HCT116 (cell line): ENCODE results near the gene CYP2U1. TPM values are rescaled to one million over a fixed set of nuclear protein-coding genes. Genes with fewer than 3 reads are reported as not detected.

Experiments
- ATAC-seq: fragments of 200-7000 bp; cut with Tn5 transposase; 2 replicates; pipeline ENCODE4 v1.9.1; 2020; ENCODE audit warnings: mild to moderate bottlenecking, moderate library complexity
- BruUV-seq: library from RNA; stranded (reverse); fragments of 400-500 nt; replicated peaks from 2 replicates; lab custom pipeline; 2021; lab: Mats Ljungman, UMichigan
- CTCF ChIA-PET: fragments of 300-600 bp; sonication (Branson Sonifier 250); formaldehyde crosslinking; loops from one replicate; lab custom pipeline; 2021; ENCODE audit warnings: antibody characterized with exemption; lab: Charles Lee
- POLR2A ChIA-PET: fragments of 300-600, 350-600 bp; sonication (Branson Sonifier 250); formaldehyde crosslinking; loops from one replicate; lab custom pipeline; 2021; ENCODE audit warnings: antibody characterized with exemption; lab: Charles Lee
- RAD21 ChIA-PET, 2 experiments: fragments of 300-600 bp; sonication (Branson Sonifier 250); formaldehyde crosslinking; loops; one replicate each; lab custom pipeline; 2023; ENCODE audit warnings: low total read pairs in 2 of 2; ENCODE audit not compliant: uncharacterized antibody in 2 of 2, unreplicated experiment in 2 of 2, low non-redundant PET in 1 of 2; lab: Charles Lee
- DNase-seq: peaks from one replicate; pipeline ENCODE4 v3.0.0-alpha.2; 2010; ENCODE audit warnings: low read depth, low spot score
- H2AFZ ChIP-seq: fragments of 200-600 bp; shearing (Covaris generic), sonication (generic); 2 replicates; pipeline ENCODE4 v1.6.1; 2017; ENCODE audit warnings: low read depth, mixed run types, mixed read lengths, antibody characterized with exemption, low read length; ENCODE audit not compliant: poor library complexity, severe bottlenecking
- H3K27ac ChIP-seq: 2 replicates; pipeline ENCODE4 v1.5.1; 2012; ENCODE audit warnings: low read depth, low read length
- H3K27me3 ChIP-seq: fragments of 200-600 bp; sonication (generic); 2 replicates; pipeline ENCODE4 v1.6.1; 2016; ENCODE audit warnings: mixed run types, low read length, mixed read lengths; ENCODE audit not compliant: insufficient read depth
- H3K36me3 ChIP-seq, 2 experiments: fragments of 200-500 bp in 1 of 2; fragments of 200-600 bp in 1 of 2; sonication (Bioruptor generic) in 1 of 2; sonication (generic) in 1 of 2; 2 replicates each; pipeline versions ENCODE4 v1.5.1 to v1.6.1; 2014 to 2016; ENCODE audit warnings: low read length in 2 of 2, inconsistent platforms in 1 of 2, mixed read lengths in 1 of 2, mixed run types in 1 of 2; ENCODE audit not compliant: insufficient read depth in 2 of 2, control insufficient read depth in 1 of 2
- H3K4me1 ChIP-seq, 2 experiments: fragments of 200-600 bp in 1 of 2; sonication (generic) in 1 of 2; 2 replicates each; pipeline versions ENCODE4 v1.5.1 to v1.6.1; 2012 to 2017; ENCODE audit warnings: low read length in 2 of 2, inconsistent platforms in 1 of 2, mild to moderate bottlenecking in 1 of 2, mixed read lengths in 1 of 2, mixed run types in 1 of 2, moderate library complexity in 1 of 2; ENCODE audit not compliant: insufficient read depth in 2 of 2, control insufficient read depth in 1 of 2
- H3K4me2 ChIP-seq: fragments of 200-600 bp; sonication (generic); 2 replicates; pipeline ENCODE4 v1.6.1; 2017; ENCODE audit warnings: mixed run types, low read length, mixed read lengths
- H3K4me3 ChIP-seq, 2 experiments: fragments of 200-600 bp in 1 of 2; sonication (generic) in 1 of 2; replicated peaks in 1 of 2; 2 replicates each; pipeline ENCODE4 v1.5.1; 2011 to 2016; ENCODE audit warnings: low read length in 2 of 2, control low read depth in 1 of 2, low read depth in 1 of 2, mild to moderate bottlenecking in 1 of 2, mixed read lengths in 1 of 2, mixed run types in 1 of 2
- H3K79me2 ChIP-seq: fragments of 200-600 bp; sonication (generic); 2 replicates; pipeline ENCODE4 v1.6.1; 2017; ENCODE audit warnings: mild to moderate bottlenecking, mixed run types, low read length, moderate library complexity, mixed read lengths; ENCODE audit not compliant: insufficient read depth
- H3K9ac ChIP-seq: fragments of 200-600 bp; sonication (generic); 2 replicates; pipeline ENCODE4 v1.6.1; 2016; ENCODE audit warnings: low read length, mixed read lengths
- H3K9me2 ChIP-seq: fragments of 200-600 bp; sonication (generic), shearing (Covaris generic); 2 replicates; pipeline ENCODE4 v1.6.1; 2017; ENCODE audit warnings: mixed run types, mild to moderate bottlenecking, moderate library complexity; ENCODE audit not compliant: insufficient read depth
- H3K9me3 ChIP-seq, 2 experiments: fragments of 200-500 bp in 1 of 2; fragments of 200-600 bp in 1 of 2; sonication (Bioruptor generic) in 1 of 2; sonication (generic) in 1 of 2; 2 replicates each; pipeline ENCODE4 v1.6.1; 2014 to 2017; ENCODE audit warnings: low read length in 2 of 2, mixed read lengths in 2 of 2, inconsistent platforms in 1 of 2, low read depth in 1 of 2, mild to moderate bottlenecking in 1 of 2, mixed run types in 1 of 2, moderate library complexity in 1 of 2; ENCODE audit not compliant: control insufficient read depth in 1 of 2, insufficient read depth in 1 of 2
- H4K20me1 ChIP-seq: fragments of 200-600 bp; sonication (generic), shearing (Covaris generic); 2 replicates; pipeline ENCODE4 v1.6.1; 2017; ENCODE audit warnings: mixed run types, mild to moderate bottlenecking, moderate library complexity; ENCODE audit not compliant: insufficient read depth
- CBX3 ChIP-seq: IDR thresholded peaks from 2 replicates; pipeline ENCODE4 v1.6.1; 2012; ENCODE audit warnings: low read depth
- CEBPB ChIP-seq: IDR thresholded peaks from 2 replicates; pipeline ENCODE4 v1.6.1; 2012; ENCODE audit warnings: low read depth
- ELF1 ChIP-seq: IDR thresholded peaks from 2 replicates; pipeline ENCODE4 v1.6.1; 2012; ENCODE audit warnings: low read depth, borderline replicate concordance
- EZH2 ChIP-seq: fragments of 200-600 bp; sonication (generic); IDR thresholded peaks from 2 replicates; pipeline ENCODE4 v1.6.1; 2017; ENCODE audit warnings: antibody characterized with exemption, mixed run types
- EZH2phosphoT487 ChIP-seq: fragments of 200-600 bp; IDR thresholded peaks from 2 replicates; pipeline ENCODE4 v1.6.1; 2018; ENCODE audit warnings: antibody characterized with exemption, borderline replicate concordance
- JUND ChIP-seq: IDR thresholded peaks from 2 replicates; pipeline ENCODE4 v1.6.1; 2012
- POLR2A ChIP-seq: IDR thresholded peaks from 2 replicates; pipeline ENCODE4 v1.7.0; 2011; ENCODE audit warnings: borderline replicate concordance; ENCODE audit not compliant: insufficient read depth, insufficient read length; ENCODE audit errors: extremely low read depth
- POLR2AphosphoS5 ChIP-seq: IDR thresholded peaks from 2 replicates; pipeline ENCODE4 v1.6.1; 2011; ENCODE audit warnings: mild to moderate bottlenecking, low read depth, low read length, moderate library complexity
- RAD21 ChIP-seq: IDR thresholded peaks from 2 replicates; pipeline ENCODE4 v1.6.1; 2012; ENCODE audit warnings: low read depth, mild to moderate bottlenecking
- SIN3A ChIP-seq: IDR thresholded peaks from 2 replicates; pipeline ENCODE4 v1.6.1; 2012; ENCODE audit warnings: low read depth
- ZFX ChIP-seq: fragments of 450-650 bp; IDR thresholded peaks from 2 replicates; pipeline ENCODE4 v1.6.1; 2017
- ZNF274 ChIP-seq: fragments of 200-500 bp; sonication (Bioruptor generic); IDR thresholded peaks from 2 replicates; pipeline ENCODE4 v1.6.1; 2014; ENCODE audit warnings: mild to moderate bottlenecking, low read depth, low read length, inconsistent platforms
- intact Hi-C: fragments of 100-400 bp; cut with micrococcal nuclease; formaldehyde crosslinking; loops from 2 replicates; pipeline ENCODE4 v1.10.0; 2022
- total RNA-seq: library from RNA; stranded (reverse); gene quantifications from one replicate; pipeline ENCODE4 v1.2.1, GENCODE V29; 2021; ENCODE audit not compliant: unreplicated experiment
- TF ChIP-seq, protein P1 (sequence below): IDR thresholded peaks from 2 replicates; pipeline ENCODE4 v1.6.1; 2011; ENCODE audit warnings: mild to moderate bottlenecking, low read length, moderate library complexity; ENCODE audit not compliant: insufficient replicate concordance; ENCODE audit errors: extremely low read depth
- TF ChIP-seq, protein P2 (sequence below): IDR thresholded peaks from 2 replicates; pipeline ENCODE4 v1.6.1; 2012; ENCODE audit warnings: low read depth
- TF ChIP-seq, protein P3 (sequence below): IDR thresholded peaks from 2 replicates; pipeline ENCODE4 v1.6.1; 2012
- TF ChIP-seq, protein P4 (sequence below): IDR thresholded peaks from 2 replicates; pipeline ENCODE4 v1.6.1; 2012

Gene CYP2U1
- total RNA-seq, 1 experiment from 2014 or later = 4.0 TPM

DNA sequence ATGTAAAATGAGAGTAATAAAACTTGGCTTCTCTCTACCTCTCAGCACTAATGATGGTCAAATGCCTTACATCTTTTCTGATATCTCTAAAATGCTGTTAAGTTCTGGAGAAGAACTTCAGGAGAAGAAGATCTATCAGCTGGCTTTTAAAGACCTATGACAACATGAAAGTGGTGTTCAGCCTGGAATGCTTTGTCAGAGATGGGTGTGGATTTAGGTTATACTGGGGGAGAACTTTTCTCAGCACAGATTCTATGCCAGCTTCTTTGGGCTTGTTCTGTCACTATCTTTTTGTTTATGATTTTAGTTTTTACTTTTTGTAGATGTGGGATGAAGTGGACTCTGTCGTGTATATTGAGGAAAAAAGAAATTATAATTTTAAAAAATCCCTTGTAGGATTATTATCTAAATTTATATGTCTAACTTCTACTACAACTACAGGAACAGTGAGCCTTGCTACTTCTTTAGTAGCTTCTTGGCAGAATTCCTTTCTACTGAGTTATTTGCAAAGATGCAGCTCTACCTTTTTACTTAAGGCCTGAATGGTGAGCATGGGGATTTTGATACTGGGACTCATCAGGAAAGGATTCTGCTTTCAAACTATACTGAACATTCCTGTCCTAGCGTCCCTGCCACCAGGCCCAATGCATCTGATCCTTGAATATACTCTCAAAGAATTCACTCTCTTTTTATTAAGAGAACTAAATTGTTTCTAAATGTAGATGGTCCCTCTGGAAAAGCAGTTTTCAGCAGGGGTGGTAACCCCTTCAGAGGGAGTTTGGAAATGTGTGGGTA lies 19.6 kb downstream of the CYP2U1 start:
- no peaks in the 10 kb centered on the region for H3K27me3 ChIP-seq
- H3K4me1 ChIP-seq = no peaks in the 10 kb centered on the region
- no peak overlapping the region for H3K4me3 ChIP-seq
- H4K20me1 ChIP-seq = no peaks in the 10 kb centered on the region
- no peak overlapping the region for H3K4me2 ChIP-seq
- no peaks in the 10 kb centered on the region for H3K79me2 ChIP-seq
- TF ChIP-seq CEBPB (no peak), ZNF274 (no peak), EZH2phosphoT487 (no peak), JUND (no peak), POLR2AphosphoS5 (no peak), CBX3 (no peak), SIN3A (no peak), POLR2A (no peak), EZH2 (no peak), ZFX (no peak), RAD21 (no peak), ELF1 (no peak)
- TF ChIP-seq, protein P1, sequence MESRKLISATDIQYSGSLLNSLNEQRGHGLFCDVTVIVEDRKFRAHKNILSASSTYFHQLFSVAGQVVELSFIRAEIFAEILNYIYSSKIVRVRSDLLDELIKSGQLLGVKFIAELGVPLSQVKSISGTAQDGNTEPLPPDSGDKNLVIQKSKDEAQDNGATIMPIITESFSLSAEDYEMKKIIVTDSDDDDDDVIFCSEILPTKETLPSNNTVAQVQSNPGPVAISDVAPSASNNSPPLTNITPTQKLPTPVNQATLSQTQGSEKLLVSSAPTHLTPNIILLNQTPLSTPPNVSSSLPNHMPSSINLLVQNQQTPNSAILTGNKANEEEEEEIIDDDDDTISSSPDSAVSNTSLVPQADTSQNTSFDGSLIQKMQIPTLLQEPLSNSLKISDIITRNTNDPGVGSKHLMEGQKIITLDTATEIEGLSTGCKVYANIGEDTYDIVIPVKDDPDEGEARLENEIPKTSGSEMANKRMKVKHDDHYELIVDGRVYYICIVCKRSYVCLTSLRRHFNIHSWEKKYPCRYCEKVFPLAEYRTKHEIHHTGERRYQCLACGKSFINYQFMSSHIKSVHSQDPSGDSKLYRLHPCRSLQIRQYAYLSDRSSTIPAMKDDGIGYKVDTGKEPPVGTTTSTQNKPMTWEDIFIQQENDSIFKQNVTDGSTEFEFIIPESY = no peak
- TF ChIP-seq, protein P2, sequence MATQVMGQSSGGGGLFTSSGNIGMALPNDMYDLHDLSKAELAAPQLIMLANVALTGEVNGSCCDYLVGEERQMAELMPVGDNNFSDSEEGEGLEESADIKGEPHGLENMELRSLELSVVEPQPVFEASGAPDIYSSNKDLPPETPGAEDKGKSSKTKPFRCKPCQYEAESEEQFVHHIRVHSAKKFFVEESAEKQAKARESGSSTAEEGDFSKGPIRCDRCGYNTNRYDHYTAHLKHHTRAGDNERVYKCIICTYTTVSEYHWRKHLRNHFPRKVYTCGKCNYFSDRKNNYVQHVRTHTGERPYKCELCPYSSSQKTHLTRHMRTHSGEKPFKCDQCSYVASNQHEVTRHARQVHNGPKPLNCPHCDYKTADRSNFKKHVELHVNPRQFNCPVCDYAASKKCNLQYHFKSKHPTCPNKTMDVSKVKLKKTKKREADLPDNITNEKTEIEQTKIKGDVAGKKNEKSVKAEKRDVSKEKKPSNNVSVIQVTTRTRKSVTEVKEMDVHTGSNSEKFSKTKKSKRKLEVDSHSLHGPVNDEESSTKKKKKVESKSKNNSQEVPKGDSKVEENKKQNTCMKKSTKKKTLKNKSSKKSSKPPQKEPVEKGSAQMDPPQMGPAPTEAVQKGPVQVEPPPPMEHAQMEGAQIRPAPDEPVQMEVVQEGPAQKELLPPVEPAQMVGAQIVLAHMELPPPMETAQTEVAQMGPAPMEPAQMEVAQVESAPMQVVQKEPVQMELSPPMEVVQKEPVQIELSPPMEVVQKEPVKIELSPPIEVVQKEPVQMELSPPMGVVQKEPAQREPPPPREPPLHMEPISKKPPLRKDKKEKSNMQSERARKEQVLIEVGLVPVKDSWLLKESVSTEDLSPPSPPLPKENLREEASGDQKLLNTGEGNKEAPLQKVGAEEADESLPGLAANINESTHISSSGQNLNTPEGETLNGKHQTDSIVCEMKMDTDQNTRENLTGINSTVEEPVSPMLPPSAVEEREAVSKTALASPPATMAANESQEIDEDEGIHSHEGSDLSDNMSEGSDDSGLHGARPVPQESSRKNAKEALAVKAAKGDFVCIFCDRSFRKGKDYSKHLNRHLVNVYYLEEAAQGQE = no peak
- TF ChIP-seq, protein P3, sequence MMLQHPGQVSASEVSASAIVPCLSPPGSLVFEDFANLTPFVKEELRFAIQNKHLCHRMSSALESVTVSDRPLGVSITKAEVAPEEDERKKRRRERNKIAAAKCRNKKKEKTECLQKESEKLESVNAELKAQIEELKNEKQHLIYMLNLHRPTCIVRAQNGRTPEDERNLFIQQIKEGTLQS = no peak
- TF ChIP-seq, protein P4, sequence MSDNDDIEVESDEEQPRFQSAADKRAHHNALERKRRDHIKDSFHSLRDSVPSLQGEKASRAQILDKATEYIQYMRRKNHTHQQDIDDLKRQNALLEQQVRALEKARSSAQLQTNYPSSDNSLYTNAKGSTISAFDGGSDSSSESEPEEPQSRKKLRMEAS = no peak
- no peak overlapping the region for H3K9ac ChIP-seq
- H3K27ac ChIP-seq = no peak overlapping the region
- BruUV-seq = no TSS peak
- ATAC-seq = no peak
- no peak for DNase-seq
- no peaks in the 10 kb centered on the region for H3K36me3 ChIP-seq
- H3K9me2 ChIP-seq = no peaks in the 10 kb centered on the region
- CTCF ChIA-PET = no interaction called here
- RAD21 ChIA-PET = no interaction called here
- intact Hi-C loops = no loop called here
- no peaks in the 10 kb centered on the region for H3K9me3 ChIP-seq
- no peak overlapping the region for H2AFZ ChIP-seq
- POLR2A ChIA-PET = no interaction called here
